Measurements from ENCODE around the gene AMZ2.

GRCh38 chr17:68290955-68291835 is 43.4 kb downstream of the AMZ2 start, which contains the start of the genes ARSG and SLC16A6:
- TF ChIP-seq CTCF (IDR thresholded peaks at IDR 0.05) (no peak), E2F4 (CRISPR knock-in tag; IDR thresholded peaks at IDR 0.05; ENCODE audit: borderline replicate concordance, low read depth) (no peak), CREM (CRISPR knock-in tag; IDR thresholded peaks at IDR 0.05) (no peak), CBFB (CRISPR knock-in tag; IDR thresholded peaks at IDR 0.05; ENCODE audit: low read depth) (0 out of 2 replicates have a peak, but pooled peaks have one; percentile 59), NR2C2 (CRISPR knock-in tag; IDR thresholded peaks at IDR 0.05) (no peak), ATF3 (CRISPR knock-in tag; conservative IDR thresholded peaks at IDR 0.05) (no peak)

All from WTC11 (cell line).